Measurements from ENCODE around the gene CASP10.
"Not testable (repeated sequence)": the region's sequence is repeated elsewhere in the genome, so short reads cannot be mapped to it uniquely, and the experiment has no call there.

Gene CASP10, protein sequence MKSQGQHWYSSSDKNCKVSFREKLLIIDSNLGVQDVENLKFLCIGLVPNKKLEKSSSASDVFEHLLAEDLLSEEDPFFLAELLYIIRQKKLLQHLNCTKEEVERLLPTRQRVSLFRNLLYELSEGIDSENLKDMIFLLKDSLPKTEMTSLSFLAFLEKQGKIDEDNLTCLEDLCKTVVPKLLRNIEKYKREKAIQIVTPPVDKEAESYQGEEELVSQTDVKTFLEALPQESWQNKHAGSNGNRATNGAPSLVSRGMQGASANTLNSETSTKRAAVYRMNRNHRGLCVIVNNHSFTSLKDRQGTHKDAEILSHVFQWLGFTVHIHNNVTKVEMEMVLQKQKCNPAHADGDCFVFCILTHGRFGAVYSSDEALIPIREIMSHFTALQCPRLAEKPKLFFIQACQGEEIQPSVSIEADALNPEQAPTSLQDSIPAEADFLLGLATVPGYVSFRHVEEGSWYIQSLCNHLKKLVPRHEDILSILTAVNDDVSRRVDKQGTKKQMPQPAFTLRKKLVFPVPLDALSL
- total RNA-seq = 30.8 reads per million, percentile 57 among the genes with 10 or more reads in this experiment

DNA sequence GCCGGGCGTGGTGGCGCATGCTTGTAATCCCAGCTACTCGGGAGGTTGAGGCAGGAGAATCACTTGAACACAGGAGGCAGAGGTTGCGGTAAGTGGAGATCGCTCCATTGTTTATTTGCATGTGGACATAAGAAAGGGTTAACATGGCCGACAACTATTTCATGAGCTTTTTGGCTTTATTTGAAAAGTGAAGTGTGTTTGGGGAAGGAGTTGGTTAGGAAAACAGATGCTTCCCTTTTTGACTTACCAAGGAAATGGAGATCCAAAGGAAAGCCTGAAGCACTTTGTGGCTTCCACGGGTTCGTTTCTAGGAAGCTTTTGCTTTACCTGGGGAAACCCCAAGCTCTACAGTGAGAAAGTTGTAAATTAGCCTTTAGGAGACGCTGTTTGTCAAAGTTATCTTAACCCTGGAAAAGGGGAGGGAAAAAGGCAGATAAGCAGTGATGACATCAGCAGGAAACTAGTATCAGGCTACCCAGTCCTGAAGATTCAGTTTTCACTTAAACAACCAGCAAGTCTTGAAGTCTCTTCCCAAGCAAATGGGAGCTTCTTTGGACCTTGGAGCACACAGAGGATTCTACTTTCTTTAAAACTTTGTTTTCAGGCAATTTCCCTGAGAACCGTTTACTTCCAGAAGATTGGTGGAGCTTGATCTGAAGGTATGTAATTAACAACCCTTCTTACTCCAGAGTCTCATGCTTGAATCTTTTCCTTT lies at the start of gene CASP10:
Gene CASP10 (plus strand): TSS at position 492 of the 715 bp plus-strand sequence. CDS start 2,637 bp downstream, outside the sequence.
- peak; percentile 15 for DNase-seq

DNA sequence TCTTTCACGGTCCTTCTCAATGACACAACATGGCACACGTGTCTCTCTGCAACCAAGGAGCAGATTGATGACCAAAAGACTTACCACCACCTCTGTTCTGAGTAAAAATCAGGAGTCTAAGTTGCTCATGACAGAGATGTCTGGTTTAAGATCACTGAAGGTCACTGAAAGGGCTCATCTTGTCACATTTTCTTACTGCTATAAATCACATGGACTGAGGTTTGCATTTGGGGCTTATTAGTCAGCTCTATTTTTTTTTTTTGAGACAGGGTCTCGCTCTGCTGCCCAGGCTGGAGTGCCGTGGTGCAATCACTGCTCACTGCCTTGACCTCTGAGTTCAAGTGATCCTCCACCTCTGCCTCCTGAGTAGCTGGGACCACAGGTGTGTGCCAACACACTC lies 47.6 kb upstream of the CASP10 start:
- DNase-seq = no peak

GRCh38 chr2:201136889-201137321 lies 46.0 kb upstream of the CASP10 start:
- no peak for DNase-seq

- DNase-seq = no peak
Observed at GRCh38 chr2:201137505-201138400, 45.2 kb upstream of the CASP10 start.

GRCh38 chr2:201138401-201138970 lies 44.5 kb upstream of the CASP10 start:
- DNase-seq = no peak

- DNase-seq = not testable (repeated sequence)
Observed at GRCh38 chr2:201138986-201139781, 43.8 kb upstream of the CASP10 start.

DNA sequence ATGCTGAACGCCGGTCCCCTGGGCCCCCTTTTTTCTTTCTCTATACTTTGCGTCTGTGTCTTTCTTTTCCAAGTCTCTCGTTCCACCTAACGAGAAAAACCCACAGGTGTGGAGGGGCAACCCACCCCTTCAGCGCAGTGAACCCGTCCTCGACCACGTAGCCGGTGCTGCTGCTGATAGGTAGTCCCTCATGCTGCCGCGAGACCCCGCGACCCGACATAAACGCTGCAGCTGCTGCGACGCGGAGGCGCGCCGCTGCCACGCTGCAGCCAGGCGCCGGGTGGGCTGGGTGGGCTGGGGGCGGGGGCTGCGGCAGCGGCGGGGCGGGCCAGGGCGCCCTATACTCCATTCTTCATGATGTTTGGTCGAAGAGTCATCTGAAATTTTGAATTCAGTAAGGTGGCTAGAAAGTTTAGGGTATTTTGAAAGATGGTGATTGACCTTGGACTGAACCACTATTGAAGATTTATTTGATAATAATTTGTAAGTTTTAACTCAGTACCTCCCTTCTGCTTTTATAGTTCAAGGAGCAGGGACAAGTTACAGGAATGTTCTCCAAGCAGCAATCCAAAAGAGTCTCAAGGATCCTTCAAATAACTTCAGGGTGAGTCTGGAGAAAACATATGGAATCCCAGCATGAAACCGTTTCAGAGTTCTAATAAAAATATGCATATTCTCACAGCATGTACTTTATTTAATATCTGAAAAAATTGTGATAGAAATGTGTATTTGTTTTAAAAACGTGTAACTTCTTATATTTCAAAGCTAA lies 42.9 kb upstream of the CASP10 start:
- no peak for DNase-seq

DNA sequence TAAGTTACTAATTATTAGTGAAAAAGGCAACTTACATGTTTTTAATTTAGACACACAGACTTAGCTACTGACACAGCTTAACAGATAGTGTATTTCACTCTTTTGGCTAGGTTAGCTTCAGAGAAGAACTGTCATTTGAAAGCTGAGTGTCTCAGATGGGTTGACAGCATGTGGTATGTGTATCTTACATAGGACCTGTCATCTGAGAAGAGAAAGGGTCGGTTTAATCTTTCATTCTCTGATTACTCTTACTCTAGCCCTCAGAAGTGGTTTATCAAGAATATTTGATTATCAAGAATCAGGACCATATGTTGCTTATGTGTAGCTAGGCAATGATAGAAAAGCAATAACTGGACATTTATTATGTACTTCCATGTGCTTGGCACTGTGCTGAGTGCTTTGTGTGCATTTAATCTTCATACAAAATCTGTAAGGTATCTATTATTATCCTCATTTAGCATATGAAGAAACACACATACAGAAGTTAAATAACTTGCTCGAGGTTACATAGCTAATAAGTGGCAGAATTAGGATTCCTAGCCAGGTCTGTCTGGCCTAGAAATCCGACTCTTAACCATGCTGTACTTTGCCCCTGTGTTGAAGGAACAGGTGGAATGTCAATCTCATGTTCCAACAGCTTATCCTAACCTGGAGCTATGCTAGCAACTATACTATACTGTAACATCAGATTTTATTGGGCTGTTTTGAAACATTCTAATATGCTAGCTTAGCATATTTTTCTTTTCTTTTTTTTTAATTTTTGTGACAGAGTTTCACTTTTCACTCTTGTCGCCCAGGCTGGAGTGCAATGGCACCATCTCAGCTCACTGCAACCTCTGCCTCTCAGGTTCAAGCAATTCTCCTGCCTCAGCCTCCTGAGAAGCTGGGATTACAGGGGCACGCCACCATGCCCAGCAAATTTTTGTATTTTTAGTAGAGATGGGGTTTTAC lies 38.6 kb upstream of the CASP10 start:
- no peak for DNase-seq

- no peak for DNase-seq
Observed at GRCh38 chr2:201148434-201148990, 34.4 kb upstream of the CASP10 start.

GRCh38 chr2:201149064-201149820 lies 33.7 kb upstream of the CASP10 start:
- DNase-seq = no peak

- not testable (repeated sequence) for DNase-seq
Observed at GRCh38 chr2:201149821-201150165, 33.1 kb upstream of the CASP10 start.

- no peak for DNase-seq
Observed at GRCh38 chr2:201150454-201151020, 32.4 kb upstream of the CASP10 start.

- DNase-seq = no peak
Observed at GRCh38 chr2:201151127-201151981, 31.6 kb upstream of the CASP10 start.

GRCh38 chr2:201152517-201152916 lies 30.4 kb upstream of the CASP10 start:
- DNase-seq = no peak

DNA sequence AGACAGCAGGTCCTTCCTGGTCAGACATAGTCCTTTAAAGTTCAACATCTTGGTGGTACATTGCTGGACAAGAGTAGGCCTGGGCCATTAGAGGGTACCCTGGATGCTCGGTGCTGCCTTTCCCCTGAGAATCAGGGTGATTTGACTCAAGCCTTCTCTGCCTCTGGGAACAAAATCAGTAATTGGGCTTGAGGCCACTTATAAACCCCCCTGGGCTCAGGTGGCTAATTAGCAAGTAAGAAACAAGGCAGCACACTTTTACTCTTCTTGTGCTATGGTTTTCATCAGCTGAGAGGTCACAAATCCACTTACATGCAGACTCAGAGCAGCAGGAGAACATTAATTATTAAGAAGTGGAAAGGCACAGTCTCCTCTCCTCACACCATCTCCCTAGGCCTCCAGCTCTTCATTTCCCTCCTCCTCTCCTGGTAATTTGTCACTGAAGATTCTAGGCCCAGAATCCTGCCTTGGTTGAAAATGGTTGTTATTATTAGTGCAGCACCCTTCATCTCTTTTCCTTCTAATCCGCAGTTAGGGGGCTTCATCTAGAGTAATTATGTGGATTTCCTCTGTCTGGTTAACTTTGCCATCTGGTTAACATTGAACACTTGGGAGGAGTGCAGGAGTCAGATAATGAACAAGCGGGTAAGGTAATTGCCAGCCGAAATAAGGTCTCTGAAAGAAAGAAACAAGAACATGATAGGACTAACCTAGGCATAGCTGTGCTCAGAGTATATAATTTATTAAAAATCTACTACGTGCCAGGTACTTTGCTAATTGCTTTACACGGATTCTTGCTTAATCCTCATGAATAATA lies 29.7 kb upstream of the CASP10 start:
- DNase-seq = no peak
